GM21576 (cell line): ENCODE measurements around the gene CEP41.

Source experiments
- ATAC-seq: cut with Tn5 transposase; IDR thresholded peaks from one replicate; pipeline ENCODE4 v1.9.1; 2021; ENCODE audit warnings: mild to moderate bottlenecking, moderate library complexity; ENCODE audit not compliant: unreplicated experiment

CEP41 gene

DNA sequence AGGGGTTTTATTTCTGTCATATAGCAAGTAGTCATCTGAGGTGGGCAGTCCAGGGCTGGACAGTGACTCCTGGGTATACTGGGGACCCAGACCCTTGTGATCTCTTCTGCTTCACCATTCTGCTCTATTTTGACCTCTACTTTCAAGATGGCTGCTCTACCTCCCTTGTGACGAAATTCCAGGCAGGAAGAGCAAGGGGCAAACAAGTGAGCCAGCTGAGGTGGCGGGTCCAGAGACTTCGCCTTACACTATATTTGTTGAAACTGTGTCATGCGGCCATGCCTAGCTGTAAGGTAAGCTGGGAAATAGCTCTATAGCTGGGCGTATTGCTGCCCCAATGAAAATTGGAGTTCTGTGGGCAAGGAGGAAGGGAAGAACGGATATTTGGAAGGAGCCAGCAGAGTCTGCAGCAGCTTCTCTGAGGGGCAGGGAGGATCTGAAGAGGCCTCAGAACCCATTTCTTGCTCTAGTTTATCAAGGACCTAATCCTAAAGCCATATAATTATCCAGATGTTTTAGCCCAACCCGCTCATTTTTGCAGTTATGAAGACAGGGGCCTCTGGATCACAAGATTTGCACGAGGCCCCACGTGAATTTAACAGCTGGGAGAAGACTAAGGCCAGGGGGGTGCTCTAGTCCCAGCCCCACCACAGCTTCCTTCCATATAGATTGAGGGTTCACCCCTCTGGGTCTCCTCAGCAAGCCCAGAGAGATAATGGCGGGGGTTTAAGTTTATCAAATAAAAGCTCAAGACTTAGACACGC lies 68.2 kb downstream of the CEP41 start:
- ATAC-seq: no peak

GRCh38 chr7:130371046-130371445 lies 69.8 kb downstream of the CEP41 start:
- ATAC-seq: no peak

GRCh38 chr7:130369831-130370550 lies 70.8 kb downstream of the CEP41 start:
- no peak for ATAC-seq

DNA sequence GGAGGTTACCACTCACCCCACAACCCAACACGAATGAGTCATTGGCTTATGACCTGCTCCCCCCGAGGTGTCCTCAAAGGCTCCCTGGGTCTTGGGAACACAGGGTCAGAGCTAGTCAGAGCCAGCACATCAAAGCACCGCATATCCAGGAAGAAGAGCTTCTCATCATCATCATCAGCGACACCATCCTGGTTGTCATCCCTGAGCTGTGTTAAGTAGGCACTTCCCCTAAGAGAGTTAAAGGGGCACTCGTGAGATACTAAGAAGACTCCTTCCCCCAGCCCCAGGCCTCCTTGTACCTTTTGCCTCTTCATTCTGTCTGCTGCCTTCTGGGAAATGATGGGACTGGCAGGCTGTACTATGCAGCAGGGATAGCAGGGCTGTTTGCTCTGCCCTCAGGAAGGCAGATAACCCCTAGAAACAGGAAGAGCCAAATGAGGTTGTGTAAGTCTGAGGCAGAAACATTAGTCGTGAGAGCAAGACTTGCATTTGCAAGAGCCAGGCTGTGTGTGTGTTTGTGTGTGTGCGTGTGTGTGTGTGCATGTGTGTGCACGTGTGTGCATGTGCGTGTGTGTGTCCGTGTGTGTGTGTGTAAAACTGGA lies 71.6 kb downstream of the CEP41 start:
- ATAC-seq: no peak

- ATAC-seq: no peak
Observed at GRCh38 chr7:130367836-130368746, 72.7 kb downstream of the CEP41 start.

DNA sequence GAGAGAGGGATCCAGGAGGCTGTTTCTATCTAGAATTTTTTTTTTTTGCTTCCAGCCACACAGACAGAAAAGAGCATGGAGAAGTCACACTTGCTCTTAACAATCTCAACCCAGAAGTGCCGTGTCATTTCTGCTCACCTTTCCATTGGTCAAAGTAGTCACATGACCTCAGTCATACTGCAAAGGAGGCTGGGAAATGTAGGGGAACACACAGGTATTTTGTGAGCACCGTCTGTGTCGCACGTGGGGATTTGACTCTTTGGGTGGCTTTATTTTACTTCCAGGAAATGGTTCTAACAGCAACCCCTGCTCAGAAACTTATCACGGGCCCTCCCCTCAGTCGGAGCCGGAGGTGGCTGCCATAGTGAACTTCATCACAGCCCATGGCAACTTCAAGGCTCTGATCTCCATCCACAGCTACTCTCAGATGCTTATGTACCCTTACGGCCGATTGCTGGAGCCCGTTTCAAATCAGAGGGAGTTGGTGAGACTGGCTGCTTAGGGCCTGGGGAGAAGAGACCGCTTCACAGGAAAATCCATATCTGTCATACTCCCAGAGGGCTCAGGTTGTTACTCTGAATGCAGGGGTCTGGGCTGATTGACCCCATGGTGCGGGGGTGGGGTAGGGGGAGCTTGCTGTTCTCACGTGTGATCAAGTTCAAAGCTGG lies 73.6 kb downstream of the CEP41 start:
- ATAC-seq: no peak

DNA sequence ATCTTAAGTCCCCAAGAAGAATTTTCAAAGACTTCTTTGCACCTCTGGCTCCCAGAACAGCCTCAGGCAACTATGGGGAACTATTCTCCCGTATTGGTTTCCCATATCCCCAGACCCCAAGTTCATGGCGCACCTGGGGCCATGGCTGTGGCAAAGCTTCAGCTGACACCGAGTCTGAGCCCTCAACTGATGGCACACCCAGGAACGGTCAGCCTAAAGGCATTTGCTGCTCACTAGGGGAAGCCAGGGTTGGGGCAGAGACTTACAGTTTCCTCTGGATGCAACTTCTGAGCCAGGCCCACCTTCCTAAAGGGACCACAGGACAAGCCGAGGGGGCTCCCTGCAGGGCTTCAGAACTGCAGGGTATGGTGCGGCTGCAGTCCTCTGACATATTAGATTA lies 74.3 kb downstream of the CEP41 start:
- ATAC-seq: no peak

DNA sequence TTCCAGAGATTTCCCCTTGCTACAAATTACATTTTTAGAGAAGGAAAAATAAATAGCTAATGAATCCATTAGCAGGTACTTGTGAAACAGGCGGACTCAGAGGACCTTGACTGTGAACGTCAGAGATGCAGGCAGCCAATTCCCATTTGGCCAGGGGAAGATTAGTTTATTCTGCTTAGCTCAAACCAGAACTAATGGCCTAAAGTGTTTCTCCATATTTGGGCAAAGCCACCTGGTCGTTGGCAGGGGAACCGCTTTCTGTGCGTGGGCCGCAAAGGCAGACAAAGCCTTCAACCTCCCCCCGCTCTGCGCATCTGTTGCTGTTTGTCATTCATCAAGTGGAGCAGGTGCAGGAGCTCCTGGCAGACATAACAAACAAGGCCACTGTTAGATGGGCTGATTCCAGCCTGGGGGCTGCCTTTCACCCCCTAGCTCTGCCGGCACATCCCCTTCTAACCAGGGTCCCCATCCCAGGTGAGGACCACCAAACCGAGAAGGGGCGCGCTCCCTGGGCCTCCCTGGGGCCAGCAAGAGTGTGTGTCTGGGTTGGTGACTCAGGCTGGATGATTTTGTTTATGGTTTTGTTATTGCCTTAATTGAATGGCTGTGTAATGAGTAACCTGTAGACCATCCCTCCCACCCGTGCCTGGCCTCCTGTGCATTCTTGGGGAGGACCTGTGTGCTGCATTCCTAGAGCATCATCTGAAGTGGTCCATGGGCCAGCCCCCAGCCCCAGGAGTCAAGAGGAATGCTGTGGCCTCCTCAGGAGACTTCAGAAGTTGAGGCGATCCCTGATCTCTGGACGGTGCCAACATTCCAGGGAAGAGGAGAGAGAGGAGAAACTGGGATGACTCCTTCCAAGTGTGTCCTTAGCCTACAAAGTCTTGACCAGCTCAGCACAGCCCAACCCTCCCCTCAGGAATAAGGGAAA lies 75.0 kb downstream of the CEP41 start:
- peak; percentile 53 for ATAC-seq

DNA sequence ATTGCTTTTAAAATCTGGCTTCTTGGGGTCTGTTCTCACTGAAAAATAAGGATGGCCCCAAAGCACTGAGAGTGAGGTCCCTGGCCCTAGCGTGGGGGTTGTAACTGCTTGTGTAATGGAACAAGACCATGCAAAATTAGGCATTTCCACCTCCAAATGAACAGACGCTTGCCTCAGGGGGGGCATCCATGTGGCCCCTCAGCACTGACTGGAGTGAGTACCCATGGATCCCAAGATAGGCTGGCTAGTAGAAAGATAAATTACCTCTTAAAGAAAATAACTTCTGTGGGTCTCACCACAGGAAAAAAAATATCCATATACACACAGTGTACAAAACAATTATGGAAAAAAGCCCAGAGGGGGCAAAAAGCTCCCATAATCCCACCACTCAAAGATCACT lies 75.7 kb downstream of the CEP41 start:
- ATAC-seq: no peak

DNA sequence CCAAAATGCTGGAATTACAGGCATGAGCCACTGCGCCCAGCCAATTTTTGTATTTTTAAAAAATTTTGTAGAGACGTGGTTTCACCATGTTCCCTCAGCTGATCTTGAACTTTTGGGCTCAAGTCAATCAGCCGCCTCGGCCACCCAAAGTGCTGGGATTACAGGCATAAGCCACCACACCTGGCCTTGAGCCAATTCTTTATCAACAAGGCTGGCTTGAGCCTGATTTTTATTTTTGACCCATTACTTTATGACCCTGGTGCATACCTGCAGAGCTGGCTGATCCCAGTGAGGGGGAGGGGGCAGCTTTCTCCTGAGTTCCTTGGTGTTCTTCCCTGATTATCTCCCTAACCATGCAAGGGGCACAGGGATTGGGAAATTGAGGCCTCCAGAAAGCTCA lies 76.4 kb downstream of the CEP41 start:
- no peak for ATAC-seq

DNA sequence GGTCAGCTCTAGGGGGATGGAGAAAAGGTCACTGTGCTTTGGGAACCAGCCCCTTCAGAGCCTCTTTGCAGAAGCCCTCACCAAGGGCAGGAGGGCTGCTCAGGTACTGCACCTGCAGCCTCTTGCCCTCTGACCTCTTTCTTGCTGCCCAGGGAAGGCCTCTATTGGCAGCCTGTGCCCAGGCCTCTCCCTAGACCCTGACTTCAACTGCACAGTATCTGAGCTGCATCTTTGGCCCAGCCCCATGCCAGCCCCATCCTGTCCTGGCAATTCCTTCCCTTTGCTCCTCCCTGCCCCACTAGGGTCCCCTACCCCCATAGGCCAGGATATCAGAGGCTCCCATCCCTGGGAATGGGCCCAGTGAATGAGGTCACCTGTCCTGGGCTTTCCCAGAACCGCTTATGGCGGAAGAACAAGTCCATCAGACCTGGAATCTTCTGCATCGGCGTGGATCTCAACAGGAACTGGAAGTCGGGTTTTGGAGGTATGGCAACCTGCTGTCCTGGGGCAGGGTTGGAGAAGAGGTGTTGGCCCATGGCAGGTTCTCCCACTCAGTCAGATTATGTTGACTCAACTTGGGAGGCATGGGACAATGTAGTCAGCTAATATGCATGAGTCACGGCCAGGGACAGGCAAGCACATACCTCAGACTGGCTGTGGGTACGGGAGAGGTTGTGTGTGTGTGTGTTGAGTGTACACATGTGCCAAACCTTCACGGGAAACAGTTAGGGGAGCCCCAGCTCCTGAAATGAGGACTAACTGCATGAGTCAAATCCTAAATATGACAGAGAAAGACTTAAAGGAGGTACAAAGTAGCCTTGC lies 77.6 kb downstream of the CEP41 start:
- ATAC-seq: no peak

- no peak for ATAC-seq
Observed at GRCh38 chr7:130362251-130362816, 78.5 kb downstream of the CEP41 start.

DNA sequence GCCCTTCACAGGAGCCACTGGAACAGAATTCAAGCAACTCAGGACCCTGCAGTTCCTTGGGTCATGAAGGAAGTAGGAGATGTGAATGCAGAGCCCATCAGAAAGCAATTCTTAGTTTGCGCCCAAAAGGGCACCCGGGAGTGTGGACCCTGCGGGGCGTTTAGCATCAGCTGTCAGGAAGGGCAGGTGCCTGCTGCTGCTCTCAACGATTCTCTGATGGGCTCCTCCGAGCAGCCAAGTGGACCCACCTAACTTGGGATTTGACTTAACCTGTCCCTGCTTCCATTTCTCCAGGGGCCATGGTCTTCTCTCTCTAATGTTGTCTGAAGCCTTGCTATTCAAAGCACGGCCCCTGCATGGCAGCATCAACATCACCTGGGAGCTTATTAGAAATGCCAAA lies 79.1 kb downstream of the CEP41 start:
- no peak for ATAC-seq

DNA sequence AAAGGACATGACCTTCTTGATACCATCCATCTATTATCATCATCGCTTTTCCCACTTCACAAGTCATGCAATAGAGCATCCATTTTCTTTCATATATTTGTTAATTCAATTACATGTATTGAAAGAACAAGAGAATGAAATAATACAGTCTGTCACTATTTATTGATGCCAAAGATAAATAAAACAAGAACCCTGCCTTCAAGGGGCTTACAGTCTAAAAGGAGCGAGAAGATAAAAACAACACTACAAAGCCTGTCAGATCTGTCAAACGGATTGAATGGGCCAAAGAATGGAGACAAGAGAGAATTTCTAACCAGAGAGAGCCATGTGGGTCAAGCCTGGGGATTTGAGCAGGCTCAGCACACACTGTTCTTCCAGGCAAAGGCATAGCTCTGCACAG lies 80.3 kb downstream of the CEP41 start:
- no peak for ATAC-seq

DNA sequence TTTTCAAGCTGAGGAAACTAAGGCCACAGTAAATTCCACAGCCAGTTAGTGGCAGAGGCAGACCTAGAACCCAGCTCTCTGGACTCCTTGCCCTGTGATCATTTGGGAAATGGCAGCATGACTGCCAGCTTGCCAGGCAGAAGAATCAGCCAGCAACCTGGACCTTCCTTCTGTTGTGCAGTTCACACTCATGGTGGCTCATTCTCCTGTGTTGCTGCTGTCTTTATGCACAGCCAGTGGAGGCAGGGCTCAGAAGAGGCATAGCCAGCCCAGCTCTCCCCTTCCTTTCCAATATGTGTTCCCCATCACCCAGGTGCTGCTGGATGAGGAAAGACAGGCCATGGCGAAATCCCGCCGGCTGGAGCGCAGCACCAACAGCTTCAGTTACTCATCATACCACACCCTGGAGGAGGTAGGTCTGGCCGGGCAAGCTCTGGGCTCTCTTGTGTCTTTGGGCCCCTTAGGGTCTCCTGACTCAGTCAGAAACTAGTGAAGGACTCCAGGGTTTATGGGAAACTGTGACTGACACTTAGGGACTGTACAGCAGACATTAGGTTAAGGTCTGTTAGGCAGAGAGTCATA lies 81.4 kb downstream of the CEP41 start:
- no peak for ATAC-seq

- ATAC-seq: no peak
Observed at GRCh38 chr7:130358471-130358870, 82.3 kb downstream of the CEP41 start.

- no peak for ATAC-seq
Observed at GRCh38 chr7:130356876-130357611, 83.8 kb downstream of the CEP41 start.
